Body of pancreas (tissue), 4 donors: Measurements from ENCODE around the gene VSX1. TPM values are rescaled to one million over a fixed set of nuclear protein-coding genes. Genes with fewer than 3 reads are reported as not detected.

ENCODE experiments used
- ATAC-seq: fragments of 150-250 bp; one replicate; pipeline ENCODE4 v1.9.1; 2016
- DNase-seq, 4 donors: peaks; one replicate each; pipeline ENCODE4 v3.0.0-alpha.2; 2019
- H3K27ac ChIP-seq, 4 donors: fragments of 200-600 bp; sonication (generic); 1 replicate in 3 of 4; 2 replicates in 1 of 4; pipeline versions ENCODE4 v1.5.1 to v1.6.1; 2016 to 2019; ENCODE audit warnings: mild to moderate bottlenecking in 1 of 4, mixed read lengths in 1 of 4, moderate library complexity in 1 of 4
- H3K27me3 ChIP-seq, 2 donors: fragments of 200-600 bp; sonication (generic); one replicate each; pipeline ENCODE4 v1.6.0; 2016; ENCODE audit warnings: mild to moderate bottlenecking in 1 of 2
- H3K36me3 ChIP-seq, 2 donors: fragments of 200-600 bp; sonication (generic); replicated peaks in 1 of 2; 2 replicates each; pipeline ENCODE4 v1.5.1; 2016; ENCODE audit warnings: low read depth in 2 of 2; ENCODE audit not compliant: insufficient read depth in 1 of 2
- H3K4me1 ChIP-seq: fragments of 200-600 bp; sonication (generic); one replicate; pipeline ENCODE4 v1.6.0; 2016
- H3K4me3 ChIP-seq, 2 donors: fragments of 200-600 bp; sonication (generic); 1 replicate in 1 of 2; 2 replicates in 1 of 2; pipeline ENCODE4 v1.5.1; 2016 to 2019
- H3K9me3 ChIP-seq, 3 donors: fragments of 200-600 bp; sonication (generic); 1 replicate in 2 of 3; 2 replicates in 1 of 3; pipeline ENCODE4 v1.5.1; 2016
- POLR2A ChIP-seq, 3 donors: fragments of 450-650 bp; IDR thresholded peaks; one replicate each; pipeline ENCODE4 v1.6.1; 2016; ENCODE audit warnings: antibody characterized with exemption in 3 of 3, mild to moderate bottlenecking in 2 of 3
- WGBS, 2 donors: methylation state at CpG; one replicate each; pipeline ENCODE4 v1.1.5; 2017; 5-methylcytosine and 5-hydroxymethylcytosine counted together
- intact Hi-C: fragments of 100-400 bp; cut with DNase I; formaldehyde crosslinking; loops from one replicate; pipeline ENCODE4 v1.15.1; 2023
- total RNA-seq, 2 donors: library from RNA; depleted of rRNA; stranded (reverse); fragments of >200 nt; gene quantifications; one replicate each; pipeline ENCODE4 v1.1.0, GENCODE V29; 2016
- TF ChIP-seq, protein P1 (sequence below), 7 experiments: fragments of 450-650 bp in 4 of 7; fragments of 200-600 bp in 3 of 7; sonication (generic) in 3 of 7; IDR thresholded peaks; one replicate each; pipeline ENCODE4 v1.5.1; 2016 to 2019; ENCODE audit warnings: antibody characterized with exemption in 7 of 7

The VSX1 gene
- total RNA-seq, 2 donors from 2014 or later, result 0.66 TPM; not detected in 1

DNA sequence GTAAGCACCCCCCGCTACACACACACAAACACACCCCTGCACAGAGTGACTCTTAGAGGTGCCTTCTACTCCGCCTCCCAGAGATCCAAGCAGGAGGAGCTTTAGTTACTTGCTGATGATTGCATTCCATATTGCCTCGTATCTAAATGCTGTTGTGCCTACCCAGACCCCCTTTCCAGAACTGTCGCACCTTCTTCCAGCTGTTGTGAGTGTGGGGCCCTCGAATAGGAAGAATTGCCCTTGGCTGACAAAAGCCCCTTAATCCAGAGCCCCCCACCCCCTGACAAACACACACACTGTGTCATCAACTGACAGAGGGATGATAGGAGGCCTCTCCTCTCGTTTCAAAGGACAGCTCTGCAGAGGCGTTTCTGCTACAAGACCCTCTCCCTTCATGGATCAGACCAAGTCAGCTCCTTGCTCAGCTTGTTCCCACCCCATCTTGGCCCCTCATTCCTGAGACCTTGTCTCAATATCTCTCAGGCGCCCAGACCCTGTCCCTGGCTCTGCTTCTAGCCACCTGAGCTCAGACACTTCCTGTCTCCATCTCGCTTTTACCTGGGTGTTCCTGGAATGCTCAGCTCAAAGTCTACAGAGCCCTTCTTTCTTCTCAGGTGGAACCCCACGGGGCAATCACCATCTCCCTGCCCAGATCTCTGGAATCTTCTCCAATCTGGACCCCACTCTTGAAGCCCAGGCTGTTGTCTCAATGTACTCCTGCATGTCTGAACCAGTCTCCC is 4.0 kb upstream of the VSX1 start:
- intact Hi-C loops, result loop anchor here (10.0 kb wide), 1 partner anchor 79 kb away; no protein-coding TSS in a partner anchor
- H3K4me3 ChIP-seq, result no peak overlapping the region
- H3K9me3 ChIP-seq, result no peaks in the 10 kb centered on the region
- no peak overlapping the region for H3K27ac ChIP-seq
- H3K27me3 ChIP-seq, result peaks cover 0 to 33% of the 10 kb centered on the region in 2 donors
- TF ChIP-seq POLR2A (IDR thresholded peaks at IDR 0.05), result no peak
- TF ChIP-seq, protein P1, sequence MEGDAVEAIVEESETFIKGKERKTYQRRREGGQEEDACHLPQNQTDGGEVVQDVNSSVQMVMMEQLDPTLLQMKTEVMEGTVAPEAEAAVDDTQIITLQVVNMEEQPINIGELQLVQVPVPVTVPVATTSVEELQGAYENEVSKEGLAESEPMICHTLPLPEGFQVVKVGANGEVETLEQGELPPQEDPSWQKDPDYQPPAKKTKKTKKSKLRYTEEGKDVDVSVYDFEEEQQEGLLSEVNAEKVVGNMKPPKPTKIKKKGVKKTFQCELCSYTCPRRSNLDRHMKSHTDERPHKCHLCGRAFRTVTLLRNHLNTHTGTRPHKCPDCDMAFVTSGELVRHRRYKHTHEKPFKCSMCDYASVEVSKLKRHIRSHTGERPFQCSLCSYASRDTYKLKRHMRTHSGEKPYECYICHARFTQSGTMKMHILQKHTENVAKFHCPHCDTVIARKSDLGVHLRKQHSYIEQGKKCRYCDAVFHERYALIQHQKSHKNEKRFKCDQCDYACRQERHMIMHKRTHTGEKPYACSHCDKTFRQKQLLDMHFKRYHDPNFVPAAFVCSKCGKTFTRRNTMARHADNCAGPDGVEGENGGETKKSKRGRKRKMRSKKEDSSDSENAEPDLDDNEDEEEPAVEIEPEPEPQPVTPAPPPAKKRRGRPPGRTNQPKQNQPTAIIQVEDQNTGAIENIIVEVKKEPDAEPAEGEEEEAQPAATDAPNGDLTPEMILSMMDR (IDR thresholded peaks at IDR 0.05), result no peak
- peaks cover 33% of the 10 kb centered on the region for H3K4me1 ChIP-seq
- DNase-seq (no peak), ATAC-seq (no peak)
- WGBS, 2 donors, result 83 to 84% methylated on average over 10 of the region's 10 CpGs
- H3K36me3 ChIP-seq, result no peaks in the 10 kb centered on the region

GRCh38 chr20:25084626-25085187 is 2.8 kb upstream of the VSX1 start:
- Histone ChIP-seq H3K9me3 (no peaks in the 10 kb centered on the region), H3K27ac (no peak overlapping the region), H3K4me1 (peaks cover 33% of the 10 kb centered on the region), H3K36me3 (no peaks in the 10 kb centered on the region), H3K4me3 (no peak overlapping the region), H3K27me3 (peaks cover 0 to 33% of the 10 kb centered on the region in 2 donors)
- ATAC-seq (no peak), DNase-seq (no peak)
- no peak for TF ChIP-seq POLR2A (IDR thresholded peaks at IDR 0.05)
- TF ChIP-seq, protein P1 (IDR thresholded peaks at IDR 0.05), result no peak
- intact Hi-C loops, result loop anchor here (10.0 kb wide), 1 partner anchor 80 kb away; no protein-coding TSS in a partner anchor
- 3 to 7% methylated on average over 13 to 36 of the region's 36 CpGs for WGBS, 2 donors

DNA sequence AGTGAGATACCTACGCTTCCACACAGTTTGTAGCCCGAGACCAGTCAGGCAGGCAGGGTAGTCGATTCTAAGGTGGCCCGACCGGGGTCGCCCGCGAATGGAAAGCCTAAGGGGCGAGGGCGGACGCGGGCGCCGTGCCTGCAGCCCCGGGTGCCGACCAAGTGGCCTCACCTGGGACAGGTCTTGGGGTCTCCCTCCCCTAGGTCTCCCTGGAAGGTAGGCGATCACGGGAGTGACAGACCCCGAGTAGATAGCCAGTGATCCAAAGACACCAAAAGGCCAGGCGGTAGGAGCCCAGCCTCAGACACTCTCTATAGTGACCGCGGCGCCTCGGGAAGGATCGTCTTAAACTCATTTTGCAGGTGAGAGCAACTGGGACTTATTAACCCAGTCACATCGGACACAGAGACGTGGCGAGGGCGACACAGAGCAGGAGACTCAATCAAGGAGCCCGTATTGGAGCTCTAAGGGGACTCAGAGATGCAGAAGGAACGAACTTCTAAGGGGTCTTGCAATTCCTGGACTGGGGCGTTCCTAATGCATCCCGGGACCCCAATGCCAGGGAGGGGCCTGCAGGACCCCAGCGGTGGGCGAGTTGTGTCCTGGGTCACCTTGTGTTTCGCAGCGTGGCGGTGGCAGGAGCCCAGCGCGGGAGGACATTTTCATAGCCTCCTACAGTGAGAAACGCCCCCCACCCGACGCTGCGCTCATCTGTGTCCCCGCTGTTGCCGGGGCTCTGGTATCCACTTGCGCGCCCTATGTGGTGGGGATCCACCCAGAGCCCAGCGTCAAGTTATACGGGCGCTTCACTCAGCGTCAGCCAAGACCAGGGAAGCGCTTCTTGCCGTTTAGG is 2.1 kb upstream of the VSX1 start:
- no peaks in the 10 kb centered on the region for H3K9me3 ChIP-seq
- intact Hi-C loops, result loop anchor here (10.0 kb wide), 1 partner anchor 81 kb away; no protein-coding TSS in a partner anchor
- TF ChIP-seq, protein P1 (IDR thresholded peaks at IDR 0.05), result peak in 1 of 7 experiments; percentile 52
- no peak for TF ChIP-seq POLR2A (IDR thresholded peaks at IDR 0.05)
- DNase-seq (peak in 1 of 4 donors; percentile 55), ATAC-seq (no peak)
- 4 to 6% methylated on average over 30 to 54 of the region's 54 CpGs for WGBS, 2 donors
- H3K4me1 ChIP-seq, result peaks cover 33% of the 10 kb centered on the region
- H3K36me3 ChIP-seq, result no peaks in the 10 kb centered on the region
- H3K27me3 ChIP-seq, result peaks cover 0 to 33% of the 10 kb centered on the region in 2 donors
- H3K27ac ChIP-seq, result no peak overlapping the region
- H3K4me3 ChIP-seq, result no peak overlapping the region

- no peak for ATAC-seq
- Histone ChIP-seq H3K36me3 (no peaks in the 10 kb centered on the region), H3K27me3 (peaks cover 0 to 33% of the 10 kb centered on the region in 2 donors), H3K4me1 (peaks cover 33% of the 10 kb centered on the region), H3K4me3 (no peak overlapping the region), H3K27ac (no peak overlapping the region), H3K9me3 (no peaks in the 10 kb centered on the region)
- intact Hi-C loops, result loop anchor here (10.0 kb wide), 1 partner anchor 82 kb away; no protein-coding TSS in a partner anchor
- TF ChIP-seq POLR2A (IDR thresholded peaks at IDR 0.05), result no peak
- TF ChIP-seq, protein P1 (IDR thresholded peaks at IDR 0.05), result no peak
- WGBS, 2 donors, result 5% methylated on average over 22 to 44 of the region's 44 CpGs
- DNase-seq, result no peak
These were observed 1.3 kb upstream of the VSX1 start for GRCh38 chr20:25083141-25083772.
